Activated T-cell treated with anti-CD3 and anti-CD28 coated beads, Interleukin-2, amount 50 U/mL, for 24 hours (primary cell): Measurements from ENCODE around the gene KRT32.
"Not testable (repeated sequence)": the region's sequence is repeated elsewhere in the genome, so short reads cannot be mapped to it uniquely, and the experiment has no call there.

Source experiments
- DNase-seq: peaks from one replicate; pipeline ENCODE4 v3.0.0-alpha.2; 2020
- H3K27ac Mint-ChIP-seq: 2 replicates; pipeline ENCODE4 v1.8.0; 2020; ENCODE audit warnings: mild to moderate bottlenecking, mixed read lengths
- H3K27me3 Mint-ChIP-seq: 2 replicates; pipeline ENCODE4 v1.8.0; 2020; ENCODE audit warnings: mixed read lengths
- H3K36me3 Mint-ChIP-seq: 2 replicates; pipeline ENCODE4 v1.8.0; 2020; ENCODE audit warnings: low read depth, mixed read lengths
- H3K4me1 Mint-ChIP-seq: 2 replicates; pipeline ENCODE4 v1.8.0; 2020; ENCODE audit warnings: low read depth, mixed read lengths
- H3K4me3 Mint-ChIP-seq: 2 replicates; pipeline ENCODE4 v1.8.0; 2020; ENCODE audit warnings: mild to moderate bottlenecking, moderate library complexity, mixed read lengths
- H3K9me3 Mint-ChIP-seq: 2 replicates; pipeline ENCODE4 v1.8.0; 2020; ENCODE audit warnings: mixed read lengths

The KRT32 gene

DNA sequence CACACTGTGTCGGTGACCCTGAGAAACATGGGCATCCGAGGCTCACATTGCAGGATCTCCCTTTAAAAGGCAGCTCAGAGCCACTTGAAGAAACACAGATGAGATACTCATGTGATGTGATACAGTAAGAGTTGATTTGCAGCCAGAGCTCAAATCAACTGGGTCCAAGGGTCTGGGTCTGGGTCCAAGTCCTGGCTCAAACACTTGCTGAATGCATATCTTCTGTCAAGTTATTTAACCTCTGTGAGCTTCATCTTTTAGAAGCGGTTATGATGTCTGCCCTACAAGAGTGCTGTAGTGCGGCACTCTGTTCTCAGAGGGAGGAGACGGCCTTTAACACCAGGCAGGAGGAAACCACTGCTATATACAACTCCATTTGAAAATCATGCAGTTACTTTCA, 32.8 kb downstream of the KRT32 start:
- Mint-ChIP-seq H3K9me3 (no peaks in the 10 kb centered on the region), H3K36me3 (no peaks in the 10 kb centered on the region), H3K27ac (no peak overlapping the region), H3K4me1 (no peaks in the 10 kb centered on the region), H3K4me3 (no peak overlapping the region), H3K27me3 (no peaks in the 10 kb centered on the region)
- DNase-seq: no peak

DNA sequence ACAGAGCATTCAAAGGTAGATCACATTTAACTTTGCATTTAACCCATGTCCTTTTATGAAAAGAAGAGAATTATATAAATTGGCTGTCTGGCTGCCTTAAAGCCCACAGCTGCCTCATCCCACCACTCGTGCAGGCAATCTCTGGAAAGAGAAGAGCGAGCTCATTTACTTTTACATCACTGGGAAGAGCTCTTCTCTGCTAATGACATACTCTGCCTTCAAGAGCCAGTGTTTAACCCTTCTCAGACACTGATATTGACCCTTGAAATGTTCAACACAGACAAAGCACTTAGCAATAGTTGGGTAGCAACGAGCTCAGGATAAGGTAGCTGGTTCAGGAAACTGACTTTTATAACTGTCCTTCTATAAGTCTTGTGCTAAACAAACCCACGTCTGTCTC, 33.2 kb downstream of the KRT32 start:
- Mint-ChIP-seq H3K36me3 (no peaks in the 10 kb centered on the region), H3K9me3 (no peaks in the 10 kb centered on the region), H3K27me3 (no peaks in the 10 kb centered on the region), H3K4me3 (no peak overlapping the region), H3K27ac (no peak overlapping the region), H3K4me1 (no peaks in the 10 kb centered on the region)
- no peak for DNase-seq

DNA sequence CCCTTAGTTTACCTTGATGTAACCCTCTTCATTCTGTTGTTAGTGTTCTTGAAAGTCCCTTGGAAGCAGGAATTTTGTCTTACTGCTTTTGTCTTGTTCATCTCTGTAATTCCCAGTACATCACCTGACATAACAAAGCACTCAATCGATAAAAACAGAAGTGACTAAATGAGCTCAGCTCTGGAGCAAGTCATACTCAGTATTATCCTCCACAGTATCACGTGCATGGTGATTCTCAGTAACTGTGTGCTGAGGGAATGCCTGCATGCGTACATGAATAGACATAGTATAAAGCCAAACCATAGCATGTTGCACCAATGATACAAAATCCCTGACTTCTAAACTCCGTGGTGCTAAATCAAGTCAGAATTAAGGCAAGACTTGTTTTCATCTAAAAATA, 33.6 kb downstream of the KRT32 start:
- H3K4me3 Mint-ChIP-seq: no peak overlapping the region
- no peaks in the 10 kb centered on the region for H3K36me3 Mint-ChIP-seq
- H3K9me3 Mint-ChIP-seq: no peaks in the 10 kb centered on the region
- no peak for DNase-seq
- no peaks in the 10 kb centered on the region for H3K4me1 Mint-ChIP-seq
- no peaks in the 10 kb centered on the region for H3K27me3 Mint-ChIP-seq
- no peak overlapping the region for H3K27ac Mint-ChIP-seq

DNA sequence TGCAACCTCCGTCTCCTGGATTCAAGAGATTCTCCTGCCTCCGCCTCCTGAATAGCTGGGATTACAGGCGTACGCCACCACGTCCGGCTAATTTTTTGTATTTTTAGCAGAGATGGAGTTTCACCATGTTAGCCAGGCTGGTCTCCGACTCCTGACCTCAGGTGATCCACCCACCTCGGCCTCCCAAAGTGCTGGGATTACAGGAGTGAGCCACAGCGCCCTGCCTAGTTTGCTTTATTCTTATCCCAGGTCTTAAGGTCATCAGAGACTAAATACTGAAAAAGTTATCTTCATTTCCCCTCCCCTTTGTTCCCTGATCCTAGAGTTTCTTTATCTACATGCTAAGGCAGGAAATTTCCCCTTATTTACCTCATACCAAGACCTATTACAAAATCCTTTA, 36.8 kb downstream of the KRT32 start:
- not testable (repeated sequence) for H3K27me3 Mint-ChIP-seq, H3K9me3 Mint-ChIP-seq, H3K27ac Mint-ChIP-seq, H3K4me1 Mint-ChIP-seq, H3K4me3 Mint-ChIP-seq, DNase-seq, H3K36me3 Mint-ChIP-seq

DNA sequence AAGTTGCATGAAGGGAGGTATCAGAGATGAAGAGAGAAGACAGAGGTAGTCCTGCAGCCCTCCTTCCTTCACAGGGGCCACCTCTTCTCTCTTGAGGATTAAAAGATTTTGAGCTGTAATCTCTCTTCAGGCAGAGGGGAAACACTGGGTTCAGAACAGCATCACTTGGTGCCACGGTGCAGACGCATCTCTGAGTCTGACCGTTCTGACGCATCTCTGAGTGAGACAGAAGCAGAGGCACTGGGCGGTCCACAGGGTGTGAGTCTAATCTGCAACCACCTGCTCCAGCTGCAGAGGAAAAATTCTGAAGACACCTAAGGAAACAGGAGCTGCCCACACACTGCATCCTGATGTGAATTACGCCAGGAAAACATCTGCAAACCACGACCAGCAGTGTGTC, 37.5 kb downstream of the KRT32 start:
- Mint-ChIP-seq H3K4me1 (no peaks in the 10 kb centered on the region), H3K4me3 (no peak overlapping the region), H3K9me3 (no peaks in the 10 kb centered on the region), H3K36me3 (no peaks in the 10 kb centered on the region), H3K27ac (no peak overlapping the region), H3K27me3 (no peaks in the 10 kb centered on the region)
- DNase-seq: no peak

DNA sequence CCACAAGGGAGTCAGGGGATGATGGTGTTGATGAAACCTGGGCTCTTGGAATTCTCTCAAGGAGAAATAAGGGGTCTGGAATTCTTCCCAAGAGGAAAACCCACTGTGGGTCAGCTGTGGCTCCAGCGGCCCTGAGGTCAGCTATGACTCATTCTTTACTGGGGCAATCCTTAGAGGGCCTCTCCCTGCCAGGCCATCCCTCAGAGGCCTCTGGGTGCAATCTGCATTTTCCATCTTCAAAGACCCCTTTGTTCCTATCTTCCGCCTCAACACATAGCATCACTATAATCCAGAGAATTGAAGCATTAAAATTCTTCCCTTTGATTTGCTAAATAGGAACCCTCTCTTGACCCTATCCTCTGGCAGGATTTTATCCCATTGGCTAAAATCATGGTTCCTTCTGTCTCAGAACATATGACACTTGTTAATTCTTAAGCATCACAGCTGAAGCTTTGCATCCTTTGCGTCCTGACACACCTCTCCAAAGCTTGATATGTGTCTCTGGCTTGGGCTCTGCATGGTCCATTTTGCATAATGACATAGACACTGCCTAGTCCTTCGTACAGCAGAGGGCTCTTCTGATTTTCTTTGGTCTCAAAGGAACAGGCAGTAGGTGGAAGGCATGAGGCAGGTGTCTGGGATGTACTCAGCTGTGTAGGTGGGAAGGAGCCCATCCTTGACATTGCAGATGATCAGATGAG, 38.4 kb downstream of the KRT32 start:
- Mint-ChIP-seq H3K27me3 (no peaks in the 10 kb centered on the region), H3K27ac (no peak overlapping the region), H3K9me3 (no peaks in the 10 kb centered on the region), H3K4me3 (no peak overlapping the region), H3K36me3 (no peaks in the 10 kb centered on the region), H3K4me1 (no peaks in the 10 kb centered on the region)
- DNase-seq: no peak

DNA sequence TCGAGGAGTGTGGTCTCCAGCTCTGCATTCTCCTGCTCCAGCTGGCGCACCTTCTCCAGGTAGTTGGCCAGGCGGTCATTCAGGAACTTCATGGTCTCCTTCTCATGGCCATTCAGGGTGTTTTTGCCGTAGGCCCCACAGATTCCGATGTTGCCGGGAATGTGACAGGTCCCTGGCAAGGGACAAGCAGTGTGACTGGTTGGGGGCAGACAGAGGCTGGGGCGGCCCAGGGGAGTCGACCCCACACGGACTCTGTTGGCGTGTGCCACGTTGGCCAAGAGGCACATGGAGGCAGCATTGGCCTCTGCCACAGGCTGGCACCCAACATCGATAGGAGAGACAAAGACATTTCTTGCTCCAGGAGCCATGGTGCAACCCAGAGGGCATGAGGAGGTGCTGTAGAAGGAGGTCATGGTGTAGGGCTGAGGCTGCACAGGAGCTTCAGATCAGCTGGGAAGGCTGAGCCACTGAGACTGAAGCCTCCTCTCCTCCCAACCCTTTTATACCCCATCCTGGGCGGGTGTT, 43.0 kb downstream of the KRT32 start, which contains the start of gene KRT37:
TSS of gene KRT37 (minus strand) at position 475 of the 525 bp plus-strand sequence. CDS start at position 413, 62 bp downstream.
- Mint-ChIP-seq H3K36me3 (no peaks in the 10 kb centered on the region), H3K27me3 (no peaks in the 10 kb centered on the region), H3K27ac (no peak within 1 kb of the TSS), H3K4me3 (no peak within 1 kb of the TSS), H3K9me3 (no peaks in the 10 kb centered on the region), H3K4me1 (peaks cover 1% of the 10 kb centered on the region)
- no peak for DNase-seq

DNA sequence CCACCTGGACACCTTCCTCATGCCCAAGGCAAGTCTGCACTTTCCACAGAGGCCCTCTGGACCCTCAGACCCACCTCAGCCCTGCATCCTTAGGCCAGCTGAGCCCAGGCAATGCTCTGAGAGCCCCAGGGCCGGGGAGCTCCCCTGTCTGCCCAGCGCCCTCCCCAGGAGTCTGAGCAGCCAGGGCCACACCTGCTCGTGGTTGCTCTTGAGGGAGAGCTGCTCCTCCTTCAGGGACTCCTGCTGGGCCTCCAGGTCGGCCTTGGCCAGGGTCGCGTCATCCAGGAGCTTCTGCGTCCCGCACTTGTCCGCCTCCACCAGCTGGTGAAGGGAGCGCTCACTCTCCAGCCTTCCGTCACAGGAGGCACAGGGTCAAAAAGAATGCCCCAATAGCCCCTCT, 44.6 kb downstream of the KRT32 start:
- H3K4me3 Mint-ChIP-seq, H3K36me3 Mint-ChIP-seq, H3K27ac Mint-ChIP-seq, H3K27me3 Mint-ChIP-seq, H3K9me3 Mint-ChIP-seq, DNase-seq, H3K4me1 Mint-ChIP-seq: not testable (repeated sequence)

DNA sequence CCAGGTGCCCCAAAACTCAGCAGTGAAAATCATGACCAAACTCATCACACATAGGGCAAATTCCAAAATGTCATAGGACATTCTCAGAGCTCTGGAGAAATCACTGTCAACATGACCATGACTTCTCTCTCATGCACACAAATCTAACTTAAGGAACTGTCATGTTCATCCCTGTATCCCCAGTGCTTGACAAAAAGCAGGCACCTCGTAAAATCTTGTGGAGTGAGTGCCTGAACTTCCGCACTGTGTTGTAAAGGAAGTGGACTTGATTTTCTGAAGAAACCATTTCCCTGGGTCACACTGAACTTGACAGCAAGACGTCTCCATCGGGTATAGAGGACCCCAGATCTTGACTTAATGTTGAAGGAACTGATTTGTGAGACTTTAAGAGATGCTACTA, 45.6 kb downstream of the KRT32 start:
- H3K9me3 Mint-ChIP-seq: no peaks in the 10 kb centered on the region
- DNase-seq: no peak
- no peak overlapping the region for H3K27ac Mint-ChIP-seq
- no peaks in the 10 kb centered on the region for H3K27me3 Mint-ChIP-seq
- peaks cover 1% of the 10 kb centered on the region for H3K4me1 Mint-ChIP-seq
- no peaks in the 10 kb centered on the region for H3K36me3 Mint-ChIP-seq
- no peak overlapping the region for H3K4me3 Mint-ChIP-seq

DNA sequence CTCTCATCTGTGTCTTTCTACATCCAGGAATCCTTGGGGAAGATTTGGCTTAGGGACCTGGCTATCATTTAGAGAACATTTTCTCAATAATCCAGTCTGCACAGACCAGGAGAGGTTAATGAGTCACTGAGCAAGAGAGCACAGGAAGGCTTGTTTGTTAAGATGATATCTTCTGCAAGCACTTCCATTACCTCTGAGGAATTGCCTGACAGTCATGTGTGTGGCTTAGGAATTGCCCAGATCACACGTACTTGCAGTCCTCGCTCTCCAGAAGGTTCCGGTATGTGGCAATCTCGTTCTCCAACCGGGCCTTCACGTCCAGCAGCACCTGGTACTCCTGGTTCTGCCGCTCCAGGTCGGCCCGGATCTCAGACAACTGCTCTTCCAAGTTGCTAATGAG, 46.1 kb downstream of the KRT32 start:
- Mint-ChIP-seq H3K36me3 (no peaks in the 10 kb centered on the region), H3K27me3 (no peaks in the 10 kb centered on the region), H3K4me1 (peaks cover 1% of the 10 kb centered on the region), H3K4me3 (no peak overlapping the region), H3K27ac (no peak overlapping the region), H3K9me3 (no peaks in the 10 kb centered on the region)
- no peak for DNase-seq

DNA sequence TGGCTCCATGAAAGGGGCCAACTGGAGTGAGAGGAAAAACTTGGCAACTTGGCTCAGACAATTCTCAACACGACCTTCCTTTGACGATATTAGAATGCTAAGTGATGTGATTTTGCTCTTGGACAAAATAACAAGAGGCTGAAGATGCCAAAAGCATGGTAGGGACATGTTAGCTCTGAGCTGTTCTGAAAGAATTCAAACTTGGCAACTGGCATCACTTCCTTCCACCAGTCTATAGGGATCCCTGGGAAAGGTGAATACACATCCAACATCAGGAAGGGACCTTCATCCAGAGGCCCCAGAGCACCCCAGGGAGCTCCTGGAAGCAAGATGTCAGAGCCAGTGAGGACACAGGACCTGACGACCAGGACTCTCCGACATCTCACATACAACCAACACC, 47.1 kb downstream of the KRT32 start:
- Mint-ChIP-seq H3K36me3 (no peaks in the 10 kb centered on the region), H3K27me3 (no peaks in the 10 kb centered on the region), H3K4me3 (no peak overlapping the region), H3K27ac (no peak overlapping the region), H3K4me1 (peaks cover 1% of the 10 kb centered on the region), H3K9me3 (no peaks in the 10 kb centered on the region)
- no peak for DNase-seq

DNA sequence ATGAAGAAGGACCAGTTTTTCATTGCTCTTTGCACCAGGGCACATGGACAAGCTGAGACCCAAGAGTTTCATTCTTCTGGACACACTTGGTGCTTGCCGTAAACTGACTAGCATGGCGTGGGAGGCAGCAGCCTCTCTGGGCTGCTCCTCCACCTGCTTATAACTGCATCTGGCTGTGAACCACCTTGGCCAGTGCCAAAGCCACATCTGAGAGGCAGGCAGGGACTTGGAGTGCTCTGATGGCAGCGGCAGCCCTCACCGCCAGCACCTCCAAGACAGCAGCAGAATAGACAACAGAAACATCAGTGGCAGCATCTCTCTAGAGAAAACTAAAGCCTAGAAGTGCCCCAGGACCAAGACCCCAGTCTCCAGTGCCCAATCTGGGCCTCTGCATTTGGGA, 47.5 kb downstream of the KRT32 start:
- no peaks in the 10 kb centered on the region for H3K9me3 Mint-ChIP-seq
- no peak overlapping the region for H3K27ac Mint-ChIP-seq
- no peak overlapping the region for H3K4me3 Mint-ChIP-seq
- DNase-seq: no peak
- H3K27me3 Mint-ChIP-seq: no peaks in the 10 kb centered on the region
- H3K36me3 Mint-ChIP-seq: no peaks in the 10 kb centered on the region
- H3K4me1 Mint-ChIP-seq: peaks cover 1% of the 10 kb centered on the region

DNA sequence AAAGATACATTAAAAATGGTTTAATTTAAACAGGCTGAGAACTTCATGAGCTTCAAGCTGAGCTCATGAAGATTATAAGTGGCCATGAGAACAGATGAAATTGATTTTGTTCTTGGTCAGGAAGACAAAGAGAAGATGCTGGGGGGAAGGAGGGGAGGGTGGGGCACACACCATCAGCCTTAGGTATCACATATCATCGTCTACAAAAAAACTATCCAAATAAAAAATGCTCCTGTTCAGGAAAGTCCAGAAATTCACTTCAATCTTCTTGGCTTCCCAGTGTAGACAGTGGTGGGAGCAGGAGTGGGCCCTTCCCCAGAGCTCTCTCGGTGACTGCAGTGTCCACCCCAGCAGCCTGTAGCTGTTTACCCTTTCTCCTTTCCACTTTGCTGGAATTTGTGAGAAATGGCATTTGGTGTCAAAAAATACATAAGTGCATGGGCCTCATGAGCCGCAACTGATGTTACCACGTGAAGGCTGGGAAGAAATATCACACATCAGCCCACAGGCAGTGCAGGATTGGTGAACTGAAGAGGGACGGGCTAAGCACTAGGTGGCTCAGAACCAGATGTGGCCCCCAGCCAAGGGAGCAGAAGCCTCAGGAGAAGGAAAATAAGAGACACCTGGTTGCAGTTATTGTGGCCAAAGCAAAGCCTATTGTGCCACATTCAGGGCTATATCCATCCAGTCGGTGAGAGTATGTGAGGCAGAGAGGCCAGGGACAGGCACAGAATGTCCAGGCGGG, 48.9 kb downstream of the KRT32 start:
- H3K27me3 Mint-ChIP-seq: no peaks in the 10 kb centered on the region
- no peaks in the 10 kb centered on the region for H3K36me3 Mint-ChIP-seq
- H3K4me1 Mint-ChIP-seq: peaks cover 1% of the 10 kb centered on the region
- no peak for DNase-seq
- no peak overlapping the region for H3K27ac Mint-ChIP-seq
- no peaks in the 10 kb centered on the region for H3K9me3 Mint-ChIP-seq
- H3K4me3 Mint-ChIP-seq: no peak overlapping the region

DNA sequence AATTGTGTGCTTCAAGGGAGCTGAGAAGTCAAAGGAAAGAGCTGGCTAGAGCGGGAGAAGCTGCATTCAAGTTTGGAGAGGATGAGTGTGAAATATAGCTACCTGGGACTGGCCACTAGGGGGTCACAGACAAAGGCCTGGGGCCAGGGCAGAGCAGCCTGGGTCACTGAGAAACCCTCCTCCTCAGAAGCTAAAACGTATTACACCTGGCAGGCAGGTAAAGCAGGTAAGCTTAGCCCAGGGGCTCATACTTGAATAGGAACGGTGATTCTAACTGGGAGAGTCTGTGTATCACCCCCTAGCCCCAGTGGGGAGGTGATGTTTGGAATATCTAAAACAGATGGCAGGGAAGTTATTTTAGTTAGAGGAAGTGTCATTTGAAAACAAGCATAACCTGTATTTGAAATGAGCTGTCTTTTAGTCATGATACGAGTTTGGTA, 49.6 kb downstream of the KRT32 start:
- Mint-ChIP-seq H3K9me3 (no peaks in the 10 kb centered on the region), H3K27me3 (no peaks in the 10 kb centered on the region), H3K4me3 (no peak overlapping the region), H3K36me3 (no peaks in the 10 kb centered on the region), H3K4me1 (peaks cover 1% of the 10 kb centered on the region), H3K27ac (no peak overlapping the region)
- no peak for DNase-seq

DNA sequence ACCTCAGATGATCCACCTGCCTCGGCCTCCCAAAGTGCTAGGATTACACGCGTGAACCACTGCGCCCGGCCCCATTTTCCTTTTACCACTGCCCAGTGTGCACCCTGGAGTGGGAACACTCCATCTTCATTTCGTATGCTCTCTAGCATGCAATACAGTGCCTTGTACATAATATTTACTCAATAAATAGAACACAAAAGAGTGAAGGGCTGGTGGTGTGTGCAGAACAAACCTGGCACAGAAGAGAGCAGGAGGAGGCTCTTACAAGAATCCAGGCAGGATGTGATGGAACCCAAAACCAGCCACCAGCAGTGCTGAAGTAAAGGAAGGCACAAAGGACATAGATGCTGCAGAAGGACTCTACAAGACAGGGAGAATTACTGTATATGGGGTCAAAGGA, 50.1 kb downstream of the KRT32 start:
- H3K27me3 Mint-ChIP-seq: no peaks in the 10 kb centered on the region
- no peak for DNase-seq
- H3K9me3 Mint-ChIP-seq: no peaks in the 10 kb centered on the region
- H3K36me3 Mint-ChIP-seq: no peaks in the 10 kb centered on the region
- no peak overlapping the region for H3K4me3 Mint-ChIP-seq
- no peak overlapping the region for H3K27ac Mint-ChIP-seq
- H3K4me1 Mint-ChIP-seq: peaks cover 1% of the 10 kb centered on the region
